Activated CD8-positive, alpha-beta memory T cell treated with anti-CD3 and anti-CD28 coated beads, Interleukin-2, amount 50 U/mL, for 24 hours (primary cell): ENCODE measurements around the gene PIGO.

ENCODE experiments used
- DNase-seq: peaks from one replicate; pipeline ENCODE4 v3.0.0-alpha.2; 2020; ENCODE audit errors: extremely low read depth

The PIGO gene

DNA sequence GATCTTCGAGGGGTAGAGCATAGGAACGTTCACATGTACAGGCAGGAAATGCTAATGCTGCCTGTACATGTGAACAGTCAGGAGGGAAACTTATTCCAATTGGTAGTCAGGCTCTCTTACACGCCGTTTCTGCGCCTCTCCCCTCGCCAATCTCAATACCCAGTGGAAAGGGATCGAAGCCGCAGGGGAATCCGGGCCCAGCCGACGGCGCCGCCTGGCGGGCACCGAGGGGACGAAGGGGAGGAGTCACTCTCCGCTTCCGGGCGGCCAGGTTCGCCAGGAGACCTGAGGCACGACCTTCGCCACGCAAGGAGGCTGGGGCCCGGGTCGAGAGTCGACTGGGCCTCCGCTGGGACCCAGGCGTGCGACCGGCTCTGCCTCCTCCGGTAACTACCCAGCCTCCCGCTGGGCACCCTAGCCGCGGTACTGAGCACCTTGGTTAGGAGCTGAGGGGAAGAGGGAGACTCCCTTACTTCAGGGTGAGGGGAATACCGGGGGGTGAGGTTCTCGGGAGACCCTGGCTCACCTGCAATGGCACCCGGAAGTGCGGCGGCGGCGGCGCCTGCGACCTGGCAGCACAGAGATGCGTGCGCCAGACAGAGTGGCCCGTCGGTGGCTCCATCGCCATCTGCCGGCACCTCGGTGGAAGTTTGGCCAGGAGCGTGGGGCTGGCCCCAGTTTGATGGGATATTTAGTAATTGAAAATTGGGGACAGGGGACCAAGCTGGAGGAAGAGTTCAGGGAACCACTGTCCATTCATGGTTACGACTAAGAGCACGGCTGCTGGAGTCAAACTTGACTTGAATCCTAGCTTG, at the start of gene PIGO:
TSS of gene PIGO (minus strand) at position 557 of the 815 bp plus-strand sequence. CDS start 1,026 bp downstream, outside the sequence.
- DNase-seq = peak; percentile 76

- no peak for DNase-seq
Observed at GRCh38 chr9:35142037-35142436, 45.6 kb upstream of the PIGO start.

DNA sequence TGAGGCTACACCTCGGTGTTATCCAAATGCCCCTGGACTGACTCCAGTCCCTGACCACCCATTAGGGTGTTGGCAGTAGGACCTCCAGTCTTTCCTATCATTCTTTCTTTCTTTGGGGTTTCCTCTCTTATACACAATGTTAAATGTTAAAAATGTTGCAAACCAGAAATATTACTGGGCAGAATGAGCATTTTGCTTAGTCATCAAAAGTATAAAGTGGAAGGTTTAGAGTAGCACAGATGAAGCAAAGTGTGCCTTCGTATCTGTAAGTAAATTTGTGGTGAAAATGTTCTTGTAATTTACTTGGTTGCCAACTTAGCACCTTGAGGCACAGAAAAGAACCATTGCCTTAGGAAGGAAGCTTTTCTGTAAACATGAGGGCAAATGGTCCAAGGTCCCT, 43.7 kb upstream of the PIGO start:
- no peak for DNase-seq

- DNase-seq = no peak
Observed at GRCh38 chr9:35136866-35137265, 40.5 kb upstream of the PIGO start.

GRCh38 chr9:35135988-35136387, 39.6 kb upstream of the PIGO start:
- DNase-seq = no peak

GRCh38 chr9:35134920-35135319, 38.5 kb upstream of the PIGO start:
- DNase-seq = no peak

DNA sequence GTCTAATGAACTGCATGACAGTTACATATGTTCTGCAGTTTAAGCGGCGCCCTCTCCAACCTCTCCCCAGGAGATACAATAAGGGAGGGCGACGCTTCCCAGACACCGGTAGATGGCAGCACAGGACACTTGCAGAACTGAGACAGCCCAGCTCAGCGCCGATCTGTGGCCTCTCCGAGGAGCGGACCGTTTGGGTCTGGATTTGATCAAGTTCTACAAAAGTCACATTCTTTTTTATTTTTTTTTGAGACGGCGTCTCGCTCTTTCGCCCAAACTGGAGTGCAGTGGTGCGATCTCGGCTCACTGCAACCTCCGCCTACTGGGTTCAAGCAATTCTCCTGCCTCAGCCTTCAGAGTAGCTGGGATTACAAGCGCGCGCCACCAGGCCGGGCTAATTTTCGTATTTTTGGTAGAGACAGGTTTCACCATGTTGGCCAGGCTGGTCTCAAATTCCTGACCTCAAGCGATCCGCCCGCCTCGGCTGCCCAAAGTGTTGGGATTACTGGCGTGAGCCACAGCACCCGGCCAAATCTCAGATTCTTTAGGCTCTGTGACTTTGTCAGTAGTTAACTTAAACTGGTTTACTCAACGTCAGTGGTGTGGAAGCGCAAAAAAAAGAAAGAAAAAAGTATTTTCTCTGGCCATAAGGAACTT, 20.6 kb upstream of the PIGO start:
- peak; percentile 69 for DNase-seq

GRCh38 chr9:35116539-35116897, 20.1 kb upstream of the PIGO start:
- DNase-seq = no peak

DNA sequence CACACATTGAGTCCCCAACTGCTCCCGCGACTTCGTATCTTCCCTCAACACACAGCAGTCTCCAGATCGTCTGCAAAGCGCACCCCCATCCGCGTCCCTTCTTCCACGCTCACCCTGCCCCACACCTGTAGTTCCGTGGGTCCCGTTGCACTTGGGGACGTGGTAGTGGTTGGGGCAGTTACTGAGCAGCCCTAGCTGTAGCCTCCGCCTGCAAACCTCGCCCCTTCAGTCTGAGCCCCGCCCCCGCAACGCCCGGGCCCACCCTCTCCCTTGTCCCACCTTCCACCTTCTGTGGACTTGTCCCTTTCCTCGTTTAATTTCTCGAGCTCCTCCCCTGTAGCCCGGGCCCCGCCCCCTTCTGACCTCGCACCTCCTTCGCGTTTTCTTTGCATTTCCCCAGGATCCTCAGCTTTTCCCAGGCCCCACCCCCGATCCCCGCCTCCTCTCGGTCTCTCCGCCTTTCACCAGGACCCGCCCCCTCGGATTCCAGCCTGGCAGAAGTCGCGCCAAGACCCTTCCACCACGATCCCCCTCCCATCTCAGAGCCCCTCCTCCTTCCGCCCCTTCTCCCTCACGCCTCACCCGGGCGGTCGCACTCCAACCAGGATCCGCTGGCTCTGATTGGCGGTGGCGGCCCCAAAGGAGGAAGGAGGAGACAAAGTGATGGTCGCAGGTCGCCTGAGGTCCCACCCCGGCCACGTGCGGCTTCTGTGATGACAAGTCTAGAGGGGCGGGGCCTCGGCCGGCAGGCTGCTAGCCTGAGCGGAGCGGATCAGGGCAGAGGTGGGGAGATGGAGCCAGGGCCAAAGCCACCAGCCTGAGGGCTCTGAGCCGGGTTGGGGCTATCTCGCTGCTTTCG, 19.5 kb upstream of the PIGO start, which contains the start of gene ATOSB:
TSS of gene ATOSB (minus strand) at position 183 of the 859 bp plus-strand sequence. CDS start 7,588 bp downstream, outside the sequence.
- peak; percentile 87 for DNase-seq

GRCh38 chr9:35114840-35115628, 18.6 kb upstream of the PIGO start:
- DNase-seq = no peak

DNA sequence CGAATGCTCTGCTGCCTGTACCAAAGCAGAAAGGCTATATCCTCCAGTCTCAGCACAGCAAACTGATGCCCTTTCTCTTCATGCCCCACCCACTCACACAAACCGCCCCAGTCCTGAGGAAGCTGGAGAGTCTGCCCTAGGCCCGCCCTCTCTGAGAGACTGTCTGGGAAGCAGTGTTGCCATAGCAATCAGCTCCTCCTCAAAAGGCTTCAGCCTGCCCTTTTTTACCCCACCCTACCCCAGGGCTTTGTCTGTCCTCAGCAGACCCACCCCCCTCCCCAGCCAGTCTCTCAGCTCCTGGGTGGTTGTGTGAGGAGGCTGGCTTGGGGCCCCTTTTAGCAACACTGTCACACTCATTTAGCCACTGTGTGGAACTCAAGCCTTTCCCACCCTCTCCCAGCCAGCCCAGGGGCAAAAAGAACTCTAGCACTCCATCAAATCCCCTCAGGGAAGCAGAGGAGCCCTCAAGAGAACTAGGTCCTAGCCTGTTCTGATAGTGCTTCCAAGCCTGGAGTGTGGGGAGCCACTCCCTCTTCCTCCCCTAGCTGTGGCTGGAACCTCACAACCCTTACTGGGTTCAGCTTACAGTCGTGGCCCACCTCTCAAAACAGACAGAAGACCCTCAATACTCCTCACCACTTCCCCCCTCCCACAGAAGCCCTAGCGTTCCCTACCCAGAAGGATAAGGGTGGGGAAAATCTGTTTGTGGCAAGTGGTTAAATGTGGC, 17.9 kb upstream of the PIGO start:
- peak; percentile 43 for DNase-seq

GRCh38 chr9:35112257-35113020, 16.0 kb upstream of the PIGO start:
- no peak for DNase-seq

DNA sequence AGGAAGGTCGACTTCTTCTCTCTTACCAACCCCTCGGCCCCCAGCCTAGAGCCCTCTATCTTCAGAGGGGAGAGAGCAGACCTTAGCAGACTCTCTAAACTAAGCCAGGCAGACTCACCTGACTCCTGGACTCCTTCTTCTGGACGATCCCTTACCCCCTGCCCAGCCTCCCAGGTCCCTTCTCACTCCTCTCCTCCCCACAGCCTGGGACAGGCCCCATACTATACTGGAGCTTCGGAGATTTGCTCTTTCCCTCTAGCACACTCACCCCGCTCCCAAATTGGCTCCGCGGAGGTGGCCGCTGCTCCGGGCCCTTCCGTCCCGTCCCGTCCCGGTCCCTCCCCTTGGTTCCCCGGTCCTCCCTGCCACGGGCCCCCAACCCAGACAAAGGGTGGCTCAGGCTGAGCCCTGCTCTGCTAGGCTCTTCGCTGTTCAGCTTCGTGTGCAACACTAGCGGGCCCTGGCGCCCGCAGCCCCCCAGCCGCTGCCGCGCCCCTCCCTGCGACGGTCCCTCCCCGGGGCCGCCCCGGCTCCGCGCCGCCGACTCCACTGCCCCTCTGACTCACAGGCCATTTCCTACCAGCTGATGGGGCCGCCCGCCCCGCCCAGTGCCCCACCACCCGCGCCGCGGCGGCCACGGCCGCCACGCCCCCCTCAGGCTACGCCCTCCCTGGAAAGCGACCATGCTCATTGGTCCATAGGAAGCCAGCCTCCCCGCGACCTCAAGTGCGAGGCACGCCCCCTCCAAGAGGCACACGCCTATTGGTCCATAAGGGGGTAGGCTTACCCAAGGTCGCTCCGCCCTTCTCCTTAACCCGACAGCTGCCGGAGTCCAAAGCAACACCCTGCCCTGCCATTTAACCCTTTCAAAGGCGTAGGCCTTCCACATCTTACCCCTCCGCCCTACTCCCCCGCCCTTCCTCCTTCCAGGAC, 14.9 kb upstream of the PIGO start:
- peak; percentile 92 for DNase-seq

DNA sequence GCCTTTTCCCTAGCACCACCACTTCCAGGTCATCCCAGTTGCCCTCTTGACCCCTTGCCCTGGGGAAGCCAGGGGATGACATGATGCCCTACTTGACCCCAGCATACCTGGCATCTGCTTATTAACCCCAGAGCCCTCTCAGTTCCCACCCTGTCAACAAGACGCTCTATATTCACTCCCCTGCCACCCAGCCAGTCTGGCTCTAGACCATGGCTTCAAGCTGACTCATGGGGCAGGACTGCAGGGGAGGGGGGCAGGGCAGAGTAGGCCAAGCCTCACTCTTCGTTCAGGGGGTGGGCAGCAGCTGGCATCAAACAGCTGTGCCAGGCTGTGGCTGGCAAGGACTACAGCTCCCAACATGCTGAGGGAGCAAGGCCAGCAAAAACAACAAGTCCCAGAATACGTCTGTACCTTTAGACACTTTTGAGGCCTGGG, 14.0 kb upstream of the PIGO start:
- DNase-seq = no peak

DNA sequence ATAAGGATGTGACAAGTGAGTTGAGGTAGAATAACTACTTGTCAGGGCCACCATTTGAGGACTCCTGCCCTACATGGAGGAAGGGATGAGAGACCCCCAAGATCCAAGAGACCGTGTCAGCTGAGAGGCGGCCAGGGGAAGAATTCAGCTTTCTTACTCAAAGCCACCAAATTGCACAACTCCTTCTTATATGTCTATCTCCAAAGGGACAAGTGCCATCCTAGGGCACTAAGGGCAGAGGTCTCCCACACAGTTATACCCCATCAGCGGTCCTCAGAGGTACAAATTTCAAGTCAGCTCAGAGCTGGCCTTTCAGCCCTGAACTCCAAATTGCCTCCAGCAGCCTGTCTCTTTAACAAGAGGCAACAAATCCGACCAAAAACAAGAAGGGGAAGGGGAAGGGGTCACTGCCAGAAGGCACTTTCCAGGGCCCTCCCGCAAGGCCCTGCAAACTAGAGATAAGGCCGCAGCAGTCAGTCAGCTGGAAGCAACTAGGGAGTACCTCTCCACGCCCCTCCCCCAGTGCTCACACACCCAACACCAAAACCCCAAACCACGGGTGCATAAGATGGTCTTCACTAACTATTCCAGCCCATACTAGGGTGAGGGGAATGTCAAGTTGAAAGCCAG, 12.7 kb upstream of the PIGO start:
- DNase-seq = no peak

DNA sequence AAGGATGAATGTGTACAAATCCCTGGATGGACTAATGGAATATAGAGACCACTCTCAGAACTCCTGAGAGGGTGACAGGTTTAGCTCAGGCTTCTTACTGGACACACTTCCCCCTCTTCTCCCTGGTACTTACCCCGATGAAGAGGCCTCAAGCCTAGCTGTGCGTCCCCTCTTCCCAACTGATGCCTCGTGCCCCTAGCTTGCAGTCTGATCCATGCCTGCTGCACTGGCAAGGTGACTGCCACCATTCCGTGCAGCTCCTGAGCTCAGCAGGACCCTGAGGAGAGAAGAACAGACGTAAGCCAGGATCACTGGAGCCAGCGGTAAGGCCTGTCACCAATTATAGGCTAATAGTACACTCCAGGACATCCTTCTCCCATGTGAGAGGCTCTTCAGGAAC, 12.1 kb upstream of the PIGO start:
- no peak for DNase-seq

DNA sequence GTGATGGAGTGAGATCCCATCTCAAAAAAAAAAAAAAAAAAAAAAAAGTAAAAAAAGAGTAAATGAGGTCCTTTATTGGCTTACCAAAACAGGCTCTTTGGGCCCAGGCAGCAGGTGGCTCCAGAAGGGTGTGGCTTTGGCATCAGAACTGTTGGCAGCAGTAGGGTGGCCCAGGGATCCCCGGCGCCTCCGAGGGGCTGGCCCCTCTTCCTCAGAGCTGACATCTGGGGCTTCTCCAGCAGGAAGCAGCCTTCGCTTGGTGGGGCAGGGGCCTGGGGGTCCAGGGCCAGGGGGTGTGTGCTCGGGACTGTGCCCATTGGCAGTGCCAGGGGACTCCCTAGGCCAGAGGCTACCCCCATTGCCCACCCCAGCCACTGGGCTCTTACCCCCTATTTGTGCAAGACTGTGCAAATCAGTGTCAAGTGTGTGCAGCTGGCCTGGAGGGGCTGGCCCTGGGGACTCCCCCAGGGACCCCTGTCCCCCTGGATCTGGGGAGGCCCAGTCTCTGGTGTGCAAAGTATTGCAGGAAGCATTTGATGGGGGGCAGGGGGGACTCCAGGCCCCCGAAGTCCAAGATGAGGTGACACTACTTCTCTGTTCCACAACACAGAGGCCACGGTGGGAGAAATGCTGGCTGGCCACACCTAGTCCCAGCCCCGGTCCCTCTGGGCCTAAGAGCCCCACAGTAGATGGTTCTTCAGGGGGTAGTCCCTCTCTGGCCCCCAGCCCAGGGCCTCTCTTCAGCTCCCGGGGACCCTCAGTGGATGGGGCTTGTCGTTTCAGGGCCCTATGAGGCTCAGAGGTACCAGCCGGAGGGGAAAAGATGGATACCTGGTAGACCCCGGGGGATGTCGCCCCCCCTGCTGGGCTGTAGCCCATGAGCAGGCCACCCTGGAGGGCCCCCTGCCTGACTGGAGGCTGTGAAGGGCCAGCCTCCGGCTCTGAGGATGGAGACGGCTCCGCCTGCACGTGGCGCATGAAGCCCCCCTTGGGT, 11.2 kb upstream of the PIGO start:
- no peak for DNase-seq
